Neuronal stem cell (in vitro differentiated cells): ENCODE data around the gene PLK2.

Experiments used
- DNase-seq: peaks from one replicate; pipeline ENCODE4 v3.0.0-alpha.2; 2013; ENCODE audit warnings: low spot score
- H2AFZ ChIP-seq: one replicate; pipeline ENCODE4 v1.6.1; 2013; ENCODE audit warnings: mild to moderate bottlenecking, low read length, inconsistent platforms
- H2AK5ac ChIP-seq: 2 replicates; pipeline ENCODE4 v1.6.1; 2013; ENCODE audit warnings: low read depth, mild to moderate bottlenecking, inconsistent platforms, low read length, moderate library complexity, mixed read lengths
- H2BK120ac ChIP-seq: 2 replicates; pipeline ENCODE4 v1.6.1; 2013; ENCODE audit warnings: low read depth, mild to moderate bottlenecking, inconsistent platforms, low read length, moderate library complexity, mixed read lengths
- H2BK12ac ChIP-seq: one replicate; pipeline ENCODE4 v1.6.1; 2013; ENCODE audit warnings: low read length, inconsistent platforms
- H2BK15ac ChIP-seq: 2 replicates; pipeline ENCODE4 v1.6.1; 2013; ENCODE audit warnings: mild to moderate bottlenecking, low read length, inconsistent platforms, mixed read lengths
- H2BK5ac ChIP-seq: one replicate; pipeline ENCODE4 v1.6.1; 2013; ENCODE audit warnings: inconsistent platforms, mild to moderate bottlenecking, low read length, moderate library complexity
- H3K14ac ChIP-seq: one replicate; pipeline ENCODE4 v1.6.1; 2013; ENCODE audit warnings: low read length, inconsistent platforms
- H3K18ac ChIP-seq: 2 replicates; pipeline ENCODE4 v1.6.1; 2013; ENCODE audit warnings: low read length, inconsistent platforms
- H3K23ac ChIP-seq: 2 replicates; pipeline ENCODE4 v1.6.1; 2013; ENCODE audit warnings: low read depth, mild to moderate bottlenecking, mixed read lengths, low read length, inconsistent platforms; ENCODE audit not compliant: poor library complexity
- H3K27ac ChIP-seq: replicated peaks from 3 replicates; pipeline ENCODE4 v1.5.1; 2013; ENCODE audit warnings: low read length, inconsistent platforms
- H3K27me3 ChIP-seq, 3 experiments: 2 replicates each; pipeline ENCODE4 v1.6.1; 2013; ENCODE audit warnings: low read length in 3 of 3, mild to moderate bottlenecking in 2 of 3, inconsistent platforms in 1 of 3, low read depth in 1 of 3, mixed read lengths in 1 of 3, moderate library complexity in 1 of 3; ENCODE audit not compliant: control insufficient read depth in 3 of 3, insufficient read depth in 3 of 3
- H3K36me3 ChIP-seq, 2 donors: replicated peaks in 1 of 2; 2 replicates each; pipeline ENCODE4 v1.6.1; 2013; ENCODE audit warnings: low read length in 2 of 2; ENCODE audit not compliant: control insufficient read depth in 2 of 2, insufficient read depth in 2 of 2
- H3K4ac ChIP-seq: 2 replicates; pipeline ENCODE4 v1.6.1; 2013; ENCODE audit warnings: inconsistent platforms, mild to moderate bottlenecking, low read length, moderate library complexity
- H3K4me1 ChIP-seq, 2 donors: 1 replicate in 1 of 2; 2 replicates in 1 of 2; pipeline ENCODE4 v1.6.1; 2013; ENCODE audit warnings: low read length in 2 of 2, low read depth in 1 of 2; ENCODE audit not compliant: control insufficient read depth in 2 of 2, insufficient read depth in 1 of 2
- H3K4me2 ChIP-seq: one replicate; pipeline ENCODE4 v1.6.1; 2013; ENCODE audit warnings: mild to moderate bottlenecking, low read length, inconsistent platforms; ENCODE audit not compliant: insufficient read depth, poor library complexity, severe bottlenecking
- H3K4me3 ChIP-seq, 2 donors: 2 replicates each; pipeline ENCODE4 v1.5.1; 2013; ENCODE audit warnings: low read length in 2 of 2, mild to moderate bottlenecking in 2 of 2, inconsistent platforms in 1 of 2, moderate library complexity in 1 of 2
- H3K79me1 ChIP-seq: one replicate; pipeline ENCODE4 v1.6.1; 2013; ENCODE audit warnings: low read depth, mild to moderate bottlenecking, inconsistent platforms, low read length, moderate library complexity
- H3K9ac ChIP-seq: one replicate; pipeline ENCODE4 v1.6.1; 2013; ENCODE audit warnings: mild to moderate bottlenecking, low read depth, low read length, inconsistent platforms; ENCODE audit not compliant: poor library complexity
- H3K9me3 ChIP-seq, 2 donors: replicated peaks in 1 of 2; 2 replicates each; pipeline versions ENCODE3 to v1.6.1; 2013; ENCODE audit warnings: low read length in 2 of 2, mild to moderate bottlenecking in 2 of 2, inconsistent platforms in 1 of 2, low read depth in 1 of 2, mixed read lengths in 1 of 2, moderate library complexity in 1 of 2; ENCODE audit not compliant: control insufficient read depth in 2 of 2, insufficient read depth in 1 of 2
- H4K8ac ChIP-seq: one replicate; pipeline ENCODE4 v1.6.1; 2013; ENCODE audit warnings: low read depth, mild to moderate bottlenecking, inconsistent platforms, low read length, moderate library complexity
- H4K91ac ChIP-seq: one replicate; pipeline ENCODE4 v1.6.1; 2013; ENCODE audit warnings: low read length, low read depth, mild to moderate bottlenecking, inconsistent platforms; ENCODE audit not compliant: poor library complexity
- WGBS, 2 donors: extraction: QIAGEN DNeasy Blood & Tissue Kit; methylation state at CpG; one replicate each; pipeline ENCODE4 v1.1.7; 2013; ENCODE audit warnings: missing lambda C conversion rate in 2 of 2, mixed read lengths in 1 of 2; ENCODE audit not compliant: insufficient read length in 2 of 2, insufficient replicate concordance in 1 of 2; ENCODE audit errors: extremely low coverage in 2 of 2; 5-methylcytosine and 5-hydroxymethylcytosine counted together

The PLK2 gene

DNA sequence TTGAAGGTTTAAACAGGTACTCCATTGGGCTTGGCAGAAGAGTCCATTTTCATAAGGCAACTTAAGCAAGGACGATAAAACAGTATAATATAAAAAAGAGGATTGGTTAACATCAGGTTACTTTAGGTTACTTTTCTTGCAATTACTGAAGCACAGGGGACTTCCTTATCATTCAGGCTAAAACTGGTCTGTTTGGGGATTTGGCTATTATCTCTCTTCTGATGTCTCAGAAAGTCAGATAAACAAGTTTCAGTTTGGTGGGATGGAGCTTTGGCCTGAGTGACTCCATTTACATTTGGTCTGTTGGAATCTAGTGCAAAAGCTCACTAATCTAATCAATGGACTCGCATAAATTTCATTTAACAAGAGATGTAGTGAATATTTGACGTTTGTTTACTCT is 39.3 kb upstream of the PLK2 start:
- Histone ChIP-seq H2BK5ac (no peak overlapping the region), H3K9me3 (no peaks in the 10 kb centered on the region), H3K4me1 (peaks cover 0 to 3% of the 10 kb centered on the region in 2 donors), H2AFZ (no peak overlapping the region), H3K4ac (no peak overlapping the region), H2AK5ac (no peak overlapping the region), H3K18ac (no peak overlapping the region), H3K23ac (no peak overlapping the region), H3K79me1 (no peaks in the 10 kb centered on the region), H3K4me3 (no peak overlapping the region), H3K9ac (no peak overlapping the region), H3K4me2 (no peak overlapping the region), H2BK15ac (no peak overlapping the region), H3K27me3 (no peaks in the 10 kb centered on the region), H3K27ac (no peak overlapping the region), H3K36me3 (no peaks in the 10 kb centered on the region), H4K8ac (no peak overlapping the region), H3K14ac (no peak overlapping the region), H2BK120ac (no peak overlapping the region), H4K91ac (no peak overlapping the region), H2BK12ac (no peak overlapping the region)
- WGBS, 2 donors = no CpG with 5 or more reads among the region's 3 CpGs
- DNase-seq = no peak

DNA sequence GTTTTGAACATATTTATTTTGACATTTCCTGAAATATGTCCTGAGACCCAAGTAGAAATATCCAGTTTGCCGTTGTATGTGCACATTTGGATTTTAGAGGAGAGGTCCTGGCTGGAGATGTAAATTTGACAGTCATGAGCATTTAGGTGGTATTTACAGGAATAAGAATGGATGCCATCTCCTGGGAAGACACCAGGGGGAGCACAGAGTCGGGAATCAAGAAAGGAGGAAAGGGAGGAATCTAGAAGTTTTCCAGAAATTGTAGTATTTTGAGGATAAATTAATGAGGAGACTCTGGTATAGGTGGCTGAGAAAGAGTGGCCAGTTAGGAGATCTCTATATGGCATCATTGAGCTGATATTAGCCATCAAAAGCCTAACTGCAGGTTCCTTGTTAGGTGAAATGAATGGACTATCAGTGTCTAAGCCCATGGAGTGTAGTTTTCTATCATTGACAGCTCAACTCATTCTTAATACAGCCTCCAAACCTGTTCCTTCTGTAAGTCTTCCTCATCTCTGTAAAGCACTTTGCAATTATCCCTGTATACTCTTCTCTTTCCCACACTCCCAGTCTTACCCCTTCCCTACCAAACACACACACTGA is 38.6 kb upstream of the PLK2 start:
- H3K4me2 ChIP-seq = no peak overlapping the region
- peaks cover 0 to under 1% of the 10 kb centered on the region in 2 donors for H3K4me1 ChIP-seq
- H3K9me3 ChIP-seq = no peaks in the 10 kb centered on the region
- no peaks in the 10 kb centered on the region for H3K36me3 ChIP-seq
- H2BK5ac ChIP-seq = no peak overlapping the region
- H4K8ac ChIP-seq = no peak overlapping the region
- H2BK15ac ChIP-seq = no peak overlapping the region
- no peak overlapping the region for H3K9ac ChIP-seq
- H3K4me3 ChIP-seq = no peak overlapping the region
- H2AK5ac ChIP-seq = no peak overlapping the region
- H3K79me1 ChIP-seq = no peaks in the 10 kb centered on the region
- H3K4ac ChIP-seq = no peak overlapping the region
- no peak overlapping the region for H2AFZ ChIP-seq
- peak; percentile 12 for DNase-seq
- H2BK120ac ChIP-seq = no peak overlapping the region
- H3K27ac ChIP-seq = no peak overlapping the region
- H2BK12ac ChIP-seq = no peak overlapping the region
- H3K18ac ChIP-seq = no peak overlapping the region
- H3K14ac ChIP-seq = no peak overlapping the region
- no peaks in the 10 kb centered on the region for H3K27me3 ChIP-seq
- no CpG with 5 or more reads among the region's 2 CpGs for WGBS, 2 donors
- H3K23ac ChIP-seq = no peak overlapping the region
- H4K91ac ChIP-seq = no peak overlapping the region

DNA sequence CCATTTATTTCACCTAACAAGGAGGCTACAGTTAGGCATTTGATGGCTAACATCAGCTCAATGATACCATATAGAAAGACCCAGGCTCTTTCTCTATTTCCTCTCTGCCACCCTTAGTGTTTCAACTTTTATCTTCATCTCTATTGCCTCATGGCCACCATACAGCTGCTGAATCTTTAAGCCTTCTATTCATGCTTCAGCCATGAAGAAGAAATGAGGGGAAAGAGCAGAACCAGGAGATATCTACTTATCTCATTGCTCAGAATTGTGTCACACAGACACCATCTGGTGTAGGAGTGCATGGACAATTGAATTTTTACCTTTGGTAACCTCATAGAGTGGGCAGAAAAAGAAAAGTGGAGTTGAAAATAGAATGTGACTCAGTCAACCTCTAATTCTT is 38.0 kb upstream of the PLK2 start:
- no peak overlapping the region for H2BK15ac ChIP-seq
- no peak overlapping the region for H3K4me2 ChIP-seq
- no peak overlapping the region for H2BK5ac ChIP-seq
- H3K14ac ChIP-seq = no peak overlapping the region
- no peak overlapping the region for H3K4me3 ChIP-seq
- no peak overlapping the region for H2AK5ac ChIP-seq
- H3K27ac ChIP-seq = no peak overlapping the region
- no peaks in the 10 kb centered on the region for H3K9me3 ChIP-seq
- no peak for DNase-seq
- H2BK12ac ChIP-seq = no peak overlapping the region
- H3K9ac ChIP-seq = no peak overlapping the region
- no peak overlapping the region for H4K91ac ChIP-seq
- H3K36me3 ChIP-seq = no peaks in the 10 kb centered on the region
- H3K4me1 ChIP-seq = no peaks in the 10 kb centered on the region
- H3K27me3 ChIP-seq = no peaks in the 10 kb centered on the region
- no peaks in the 10 kb centered on the region for H3K79me1 ChIP-seq
- no peak overlapping the region for H3K18ac ChIP-seq
- H4K8ac ChIP-seq = no peak overlapping the region
- no peak overlapping the region for H2AFZ ChIP-seq
- no peak overlapping the region for H2BK120ac ChIP-seq
- no peak overlapping the region for H3K23ac ChIP-seq
- H3K4ac ChIP-seq = no peak overlapping the region

DNA sequence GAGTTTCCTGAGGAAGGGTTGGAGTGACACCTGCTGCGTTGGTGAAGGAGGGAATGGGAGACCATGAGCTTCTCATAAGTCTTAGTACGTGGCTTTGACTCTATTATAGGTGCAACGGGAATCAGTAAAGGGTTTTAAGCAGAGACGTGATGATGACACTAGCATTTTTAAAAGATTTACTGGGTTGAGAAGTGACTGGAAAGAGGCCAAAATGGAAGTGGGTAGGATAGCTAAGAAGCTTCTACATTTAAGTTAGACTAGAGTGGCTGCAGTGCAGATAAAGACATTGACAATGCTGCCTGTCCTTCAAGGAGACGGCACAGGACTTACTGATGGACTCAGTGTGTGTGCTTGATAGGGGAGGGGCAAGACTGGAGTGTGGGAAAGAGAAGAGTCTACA is 37.5 kb upstream of the PLK2 start:
- Histone ChIP-seq H4K91ac (no peak overlapping the region), H2BK15ac (no peak overlapping the region), H2AK5ac (no peak overlapping the region), H2BK12ac (no peak overlapping the region), H3K36me3 (no peaks in the 10 kb centered on the region), H3K27me3 (no peaks in the 10 kb centered on the region), H3K23ac (no peak overlapping the region), H3K14ac (no peak overlapping the region), H2AFZ (no peak overlapping the region), H3K9ac (no peak overlapping the region), H3K4me1 (no peaks in the 10 kb centered on the region), H3K4ac (no peak overlapping the region), H3K79me1 (no peaks in the 10 kb centered on the region), H3K27ac (no peak overlapping the region), H2BK5ac (no peak overlapping the region), H4K8ac (no peak overlapping the region), H3K4me2 (no peak overlapping the region), H2BK120ac (no peak overlapping the region), H3K9me3 (no peaks in the 10 kb centered on the region), H3K18ac (no peak overlapping the region), H3K4me3 (no peak overlapping the region)
- no peak for DNase-seq
- WGBS, 2 donors = no CpG with 5 or more reads among the region's 5 CpGs
